ENCODE results near the gene SERPINE2. TPM values are rescaled to one million over a fixed set of nuclear protein-coding genes. Genes with fewer than 3 reads are reported as not detected.

SERPINE2 gene
- total and polyA plus RNA-seq, 10 donors = 20.9 to 105 (median 33.2) TPM

GRCh38 chr2:224042191-224042696, 3.2 kb upstream of the SERPINE2 start:
- TF ChIP-seq POLR2A (IDR thresholded peaks at IDR 0.05) = no peak
- TF ChIP-seq, protein P1, sequence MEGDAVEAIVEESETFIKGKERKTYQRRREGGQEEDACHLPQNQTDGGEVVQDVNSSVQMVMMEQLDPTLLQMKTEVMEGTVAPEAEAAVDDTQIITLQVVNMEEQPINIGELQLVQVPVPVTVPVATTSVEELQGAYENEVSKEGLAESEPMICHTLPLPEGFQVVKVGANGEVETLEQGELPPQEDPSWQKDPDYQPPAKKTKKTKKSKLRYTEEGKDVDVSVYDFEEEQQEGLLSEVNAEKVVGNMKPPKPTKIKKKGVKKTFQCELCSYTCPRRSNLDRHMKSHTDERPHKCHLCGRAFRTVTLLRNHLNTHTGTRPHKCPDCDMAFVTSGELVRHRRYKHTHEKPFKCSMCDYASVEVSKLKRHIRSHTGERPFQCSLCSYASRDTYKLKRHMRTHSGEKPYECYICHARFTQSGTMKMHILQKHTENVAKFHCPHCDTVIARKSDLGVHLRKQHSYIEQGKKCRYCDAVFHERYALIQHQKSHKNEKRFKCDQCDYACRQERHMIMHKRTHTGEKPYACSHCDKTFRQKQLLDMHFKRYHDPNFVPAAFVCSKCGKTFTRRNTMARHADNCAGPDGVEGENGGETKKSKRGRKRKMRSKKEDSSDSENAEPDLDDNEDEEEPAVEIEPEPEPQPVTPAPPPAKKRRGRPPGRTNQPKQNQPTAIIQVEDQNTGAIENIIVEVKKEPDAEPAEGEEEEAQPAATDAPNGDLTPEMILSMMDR (IDR thresholded peaks at IDR 0.05 in 8 of 11, conservative IDR thresholded peaks at IDR 0.05 in 3 of 11) = no peak
- no peak for TF ChIP-seq POLR2AphosphoS5 (IDR thresholded peaks at IDR 0.05)
- no peak overlapping the region for H3K4me3 ChIP-seq
- no peaks in the 10 kb centered on the region for H3K9me3 ChIP-seq
- peaks cover 8 to 30% (median 21%) of the 10 kb centered on the region in 6 donors for H3K4me1 ChIP-seq
- 59 to 69% (median 66%) methylated on average over 6 of the region's 6 CpGs for WGBS, 5 donors
- no peaks in the 10 kb centered on the region for H3K36me3 ChIP-seq
- no peak overlapping the region for H3K27ac ChIP-seq
- no peak for DNase-seq
- intact Hi-C loops (cut with DNase I; ENCODE audit: low total_unique reads) = no loop called here
- peaks cover 0 to 53% (median 10%) of the 10 kb centered on the region in 7 donors for H3K27me3 ChIP-seq (replicated peaks in 1 of 7)

DNA sequence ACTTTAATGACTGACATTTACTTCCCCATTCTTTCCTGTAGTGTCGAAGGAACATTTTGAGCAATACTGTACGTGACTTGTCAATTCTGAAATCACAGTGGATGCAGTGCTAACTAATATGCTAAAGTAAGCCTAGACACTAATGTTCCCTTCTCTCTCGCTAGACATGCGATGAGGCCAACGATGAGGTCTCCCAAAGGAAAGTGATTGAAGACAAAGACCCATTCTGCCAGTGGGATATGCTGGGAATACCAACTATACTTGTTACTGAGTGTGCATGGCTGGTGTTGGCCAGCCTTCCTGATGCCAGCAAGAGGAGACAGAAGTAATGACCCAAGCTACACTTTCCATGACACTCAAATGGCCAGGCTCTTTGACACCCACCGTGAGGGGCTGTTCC, 2.5 kb upstream of the SERPINE2 start:
- no peak for DNase-seq
- Histone ChIP-seq H3K27ac (no peak overlapping the region), H3K4me1 (peaks cover 8 to 32% (median 23%) of the 10 kb centered on the region in 6 donors), H3K36me3 (no peaks in the 10 kb centered on the region), H3K9me3 (no peaks in the 10 kb centered on the region), H3K27me3 (replicated peaks in 1 of 7) (peaks cover 0 to 59% (median 10%) of the 10 kb centered on the region in 7 donors), H3K4me3 (no peak overlapping the region)
- 69 to 85% (median 75%) methylated on average over 6 of the region's 6 CpGs for WGBS, 5 donors
- intact Hi-C loops (cut with DNase I; ENCODE audit: low total_unique reads) = no loop called here
- TF ChIP-seq POLR2AphosphoS5 (IDR thresholded peaks at IDR 0.05) (no peak), POLR2A (IDR thresholded peaks at IDR 0.05) (no peak)
- TF ChIP-seq, protein P1 (IDR thresholded peaks at IDR 0.05 in 8 of 11, conservative IDR thresholded peaks at IDR 0.05 in 3 of 11) = no peak

GRCh38 chr2:224040753-224041152, 1.7 kb upstream of the SERPINE2 start:
- Histone ChIP-seq H3K36me3 (no peaks in the 10 kb centered on the region), H3K9me3 (no peaks in the 10 kb centered on the region), H3K4me3 (no peak overlapping the region), H3K4me1 (peaks cover 8 to 35% (median 23%) of the 10 kb centered on the region in 6 donors), H3K27me3 (replicated peaks in 1 of 7) (peaks cover 0 to 67% (median 10%) of the 10 kb centered on the region in 7 donors), H3K27ac (no peak overlapping the region)
- 79 to 92% (median 86%) methylated on average over 3 of the region's 3 CpGs for WGBS, 5 donors
- TF ChIP-seq POLR2AphosphoS5 (IDR thresholded peaks at IDR 0.05) (no peak), POLR2A (IDR thresholded peaks at IDR 0.05) (no peak)
- TF ChIP-seq, protein P1 (IDR thresholded peaks at IDR 0.05 in 8 of 11, conservative IDR thresholded peaks at IDR 0.05 in 3 of 11) = no peak
- intact Hi-C loops (cut with DNase I; ENCODE audit: low total_unique reads) = no loop called here
- no peak for DNase-seq

DNA sequence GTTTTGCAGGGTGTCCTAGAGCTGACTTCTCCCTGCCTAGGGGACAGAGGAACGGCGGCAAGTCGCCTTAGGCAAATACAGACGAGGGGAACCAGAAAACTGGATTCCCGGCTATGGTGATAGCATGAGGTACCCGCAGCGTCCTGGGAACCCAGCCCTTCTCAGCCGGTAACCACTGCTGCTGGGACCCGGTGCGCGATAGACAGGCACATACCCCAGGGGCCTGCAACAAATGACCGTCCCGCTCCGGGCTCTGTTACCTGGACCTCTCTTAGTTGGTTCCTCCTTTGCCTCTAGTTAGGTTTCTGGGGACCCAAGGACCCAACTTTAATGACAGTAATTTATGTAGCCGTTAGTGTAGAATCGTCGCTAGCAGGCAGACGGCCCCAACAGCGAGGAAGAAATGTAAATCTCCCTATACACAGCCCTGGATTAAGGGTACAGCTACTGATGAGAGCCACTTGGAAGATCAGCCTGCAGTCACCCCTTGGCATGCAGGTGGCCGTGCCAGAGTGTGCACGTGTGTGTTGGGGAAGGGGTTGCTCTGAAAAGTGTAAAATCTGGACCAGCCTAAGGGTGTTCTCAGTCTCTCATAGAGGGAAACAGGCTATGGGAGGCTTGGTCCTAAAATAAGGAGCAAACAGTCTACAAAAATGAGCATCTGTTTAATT, 819 bp upstream of the SERPINE2 start:
- WGBS, 5 donors = 10 to 18% (median 12%) methylated on average over 12 to 21 of the region's 21 CpGs
- Histone ChIP-seq H3K4me1 (peaks cover 8 to 35% (median 23%) of the 10 kb centered on the region in 6 donors), H3K4me3 (peak overlapping the region; percentile 44 to 90 (median 70)), H3K27me3 (replicated peaks in 1 of 7) (peaks cover 0 to 72% (median 10%) of the 10 kb centered on the region in 7 donors), H3K27ac (peak overlapping the region in 5 of 8 donors; percentile 29 to 66 (median 53)), H3K9me3 (no peaks in the 10 kb centered on the region), H3K36me3 (no peaks in the 10 kb centered on the region)
- no peak for DNase-seq
- TF ChIP-seq POLR2A (IDR thresholded peaks at IDR 0.05) (no peak), POLR2AphosphoS5 (IDR thresholded peaks at IDR 0.05) (no peak)
- TF ChIP-seq, protein P1 (IDR thresholded peaks at IDR 0.05 in 8 of 11, conservative IDR thresholded peaks at IDR 0.05 in 3 of 11) = no peak
- intact Hi-C loops (cut with DNase I; ENCODE audit: low total_unique reads) = no loop called here
